ENCODE data around the gene PRRG2. TPM values are rescaled to one million over a fixed set of nuclear protein-coding genes. Genes with fewer than 3 reads are reported as not detected.

The PRRG2 gene
- total and polyA plus RNA-seq, 9 of the 15 experiments (the other 6 are each of a cell fraction or from before 2014, with no cell fraction given): 0.06 to 1.1 (median 0.33) TPM

DNA sequence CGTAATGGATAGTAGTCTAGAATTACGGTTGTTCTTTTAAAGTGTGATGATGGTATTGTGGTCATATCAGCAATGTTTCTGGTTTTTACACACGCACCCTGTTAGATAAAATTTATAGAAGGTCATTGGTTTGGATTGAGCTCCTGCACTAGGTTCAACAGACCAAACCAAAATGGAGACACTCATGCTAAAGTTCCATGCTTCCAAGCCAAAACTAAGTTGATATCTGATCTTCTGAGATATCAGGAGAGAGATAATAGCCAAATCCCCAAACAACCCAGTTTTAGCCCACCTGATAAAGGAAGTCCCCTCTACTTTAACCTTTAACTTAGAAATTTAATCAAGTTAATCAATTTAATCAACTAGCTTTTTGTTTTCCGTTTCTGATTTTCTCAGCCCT, 1.9 kb upstream of the PRRG2 start (continued):
- TF ChIP-seq, protein P1, sequence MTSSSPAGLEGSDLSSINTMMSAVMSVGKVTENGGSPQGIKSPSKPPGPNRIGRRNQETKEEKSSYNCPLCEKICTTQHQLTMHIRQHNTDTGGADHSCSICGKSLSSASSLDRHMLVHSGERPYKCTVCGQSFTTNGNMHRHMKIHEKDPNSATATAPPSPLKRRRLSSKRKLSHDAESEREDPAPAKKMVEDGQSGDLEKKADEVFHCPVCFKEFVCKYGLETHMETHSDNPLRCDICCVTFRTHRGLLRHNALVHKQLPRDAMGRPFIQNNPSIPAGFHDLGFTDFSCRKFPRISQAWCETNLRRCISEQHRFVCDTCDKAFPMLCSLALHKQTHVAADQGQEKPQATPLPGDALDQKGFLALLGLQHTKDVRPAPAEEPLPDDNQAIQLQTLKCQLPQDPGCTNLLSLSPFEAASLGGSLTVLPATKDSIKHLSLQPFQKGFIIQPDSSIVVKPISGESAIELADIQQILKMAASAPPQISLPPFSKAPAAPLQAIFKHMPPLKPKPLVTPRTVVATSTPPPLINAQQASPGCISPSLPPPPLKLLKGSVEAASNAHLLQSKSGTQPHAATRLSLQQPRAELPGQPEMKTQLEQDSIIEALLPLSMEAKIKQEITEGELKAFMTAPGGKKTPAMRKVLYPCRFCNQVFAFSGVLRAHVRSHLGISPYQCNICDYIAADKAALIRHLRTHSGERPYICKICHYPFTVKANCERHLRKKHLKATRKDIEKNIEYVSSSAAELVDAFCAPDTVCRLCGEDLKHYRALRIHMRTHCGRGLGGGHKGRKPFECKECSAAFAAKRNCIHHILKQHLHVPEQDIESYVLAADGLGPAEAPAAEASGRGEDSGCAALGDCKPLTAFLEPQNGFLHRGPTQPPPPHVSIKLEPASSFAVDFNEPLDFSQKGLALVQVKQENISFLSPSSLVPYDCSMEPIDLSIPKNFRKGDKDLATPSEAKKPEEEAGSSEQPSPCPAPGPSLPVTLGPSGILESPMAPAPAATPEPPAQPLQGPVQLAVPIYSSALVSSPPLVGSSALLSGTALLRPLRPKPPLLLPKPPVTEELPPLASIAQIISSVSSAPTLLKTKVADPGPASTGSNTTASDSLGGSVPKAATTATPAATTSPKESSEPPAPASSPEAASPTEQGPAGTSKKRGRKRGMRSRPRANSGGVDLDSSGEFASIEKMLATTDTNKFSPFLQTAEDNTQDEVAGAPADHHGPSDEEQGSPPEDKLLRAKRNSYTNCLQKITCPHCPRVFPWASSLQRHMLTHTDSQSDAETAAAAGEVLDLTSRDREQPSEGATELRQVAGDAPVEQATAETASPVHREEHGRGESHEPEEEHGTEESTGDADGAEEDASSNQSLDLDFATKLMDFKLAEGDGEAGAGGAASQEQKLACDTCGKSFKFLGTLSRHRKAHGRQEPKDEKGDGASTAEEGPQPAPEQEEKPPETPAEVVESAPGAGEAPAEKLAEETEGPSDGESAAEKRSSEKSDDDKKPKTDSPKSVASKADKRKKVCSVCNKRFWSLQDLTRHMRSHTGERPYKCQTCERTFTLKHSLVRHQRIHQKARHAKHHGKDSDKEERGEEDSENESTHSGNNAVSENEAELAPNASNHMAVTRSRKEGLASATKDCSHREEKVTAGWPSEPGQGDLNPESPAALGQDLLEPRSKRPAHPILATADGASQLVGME (CRISPR knock-in tag; IDR thresholded peaks at IDR 0.05): no peak
- TF ChIP-seq, protein P2, sequence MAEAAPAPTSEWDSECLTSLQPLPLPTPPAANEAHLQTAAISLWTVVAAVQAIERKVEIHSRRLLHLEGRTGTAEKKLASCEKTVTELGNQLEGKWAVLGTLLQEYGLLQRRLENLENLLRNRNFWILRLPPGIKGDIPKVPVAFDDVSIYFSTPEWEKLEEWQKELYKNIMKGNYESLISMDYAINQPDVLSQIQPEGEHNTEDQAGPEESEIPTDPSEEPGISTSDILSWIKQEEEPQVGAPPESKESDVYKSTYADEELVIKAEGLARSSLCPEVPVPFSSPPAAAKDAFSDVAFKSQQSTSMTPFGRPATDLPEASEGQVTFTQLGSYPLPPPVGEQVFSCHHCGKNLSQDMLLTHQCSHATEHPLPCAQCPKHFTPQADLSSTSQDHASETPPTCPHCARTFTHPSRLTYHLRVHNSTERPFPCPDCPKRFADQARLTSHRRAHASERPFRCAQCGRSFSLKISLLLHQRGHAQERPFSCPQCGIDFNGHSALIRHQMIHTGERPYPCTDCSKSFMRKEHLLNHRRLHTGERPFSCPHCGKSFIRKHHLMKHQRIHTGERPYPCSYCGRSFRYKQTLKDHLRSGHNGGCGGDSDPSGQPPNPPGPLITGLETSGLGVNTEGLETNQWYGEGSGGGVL (CRISPR knock-in tag; IDR thresholded peaks at IDR 0.05): peak; percentile 65; the same call in 1 of the 2 replicates
- TF ChIP-seq SREBF1 (IDR thresholded peaks at IDR 0.05; ENCODE audit: borderline replicate concordance, low read depth, low read length): no peak
- no peak for TF ChIP-seq FOXK1 (CRISPR knock-in tag; IDR thresholded peaks at IDR 0.05; ENCODE audit: borderline replicate concordance)
- no peak for TF ChIP-seq ZNF23 (CRISPR knock-in tag; IDR thresholded peaks at IDR 0.05)
- TF ChIP-seq ETV5 (CRISPR knock-in tag; IDR thresholded peaks at IDR 0.05; ENCODE audit: low read depth): no peak
- no peak for TF ChIP-seq PPARD (CRISPR knock-in tag; IDR thresholded peaks at IDR 0.05)
- peak; percentile 91 for TF ChIP-seq SMAD4 (CRISPR knock-in tag; conservative IDR thresholded peaks at IDR 0.05)
- no peak for TF ChIP-seq ZBED1 (IDR thresholded peaks at IDR 0.05)
- no peak for TF ChIP-seq PRMT5 (CRISPR knock-in tag; IDR thresholded peaks at IDR 0.05)
- 0 out of 2 replicates have a peak, but pooled peaks have one; percentile 74 for TF ChIP-seq ZNF174 (CRISPR knock-in tag; IDR thresholded peaks at IDR 0.05)
- no peak for TF ChIP-seq SUPT5H (IDR thresholded peaks at IDR 0.05)
- peak; percentile 92 for TF ChIP-seq MEF2D (tag; conservative IDR thresholded peaks at IDR 0.05; ENCODE audit: low read depth)
- no peak for TF ChIP-seq NR2F6 (CRISPR knock-in tag; IDR thresholded peaks at IDR 0.05)
